A549 (cell line): Measurements from ENCODE around the gene KIAA1191.

Experiments used
- GATA3 ChIP-seq: IDR thresholded peaks from 2 replicates; pipeline ENCODE4 v1.6.1; 2012; ENCODE audit warnings: borderline replicate concordance
- JUN ChIP-seq, 2 experiments: fragments of >200 bp; sonication (Bioruptor Twin); formaldehyde crosslinking; IDR thresholded peaks; 2 replicates in 1 of 2; 3 replicates in 1 of 2; pipeline ENCODE4 v1.6.1; 2016 to 2017
- KDM5A ChIP-seq: fragments of 200-600 bp; sonication (generic); IDR thresholded peaks from 2 replicates; pipeline ENCODE4 v1.6.1; 2016; ENCODE audit warnings: antibody characterized with exemption, mild to moderate bottlenecking
- RARB ChIP-seq: fragments of 250-450 bp; sonication (Bioruptor Pico); IDR thresholded peaks from 2 replicates; pipeline ENCODE4 v1.8.0; 2021; ENCODE audit warnings: mild to moderate bottlenecking, moderate library complexity
- TF ChIP-seq, protein P1 (sequence below): fragments of 150-350 bp; IDR thresholded peaks from 2 replicates; pipeline ENCODE4 v1.6.1; 2014; ENCODE audit warnings: low read depth, mild to moderate bottlenecking, low read length
- TF ChIP-seq, protein P2 (sequence below): fragments of >200 bp; sonication (Bioruptor Twin); formaldehyde crosslinking; IDR thresholded peaks from 3 replicates; pipeline ENCODE4 v1.5.1; 2016
- TF ChIP-seq, protein P3 (sequence below): fragments of 450-650 bp; IDR thresholded peaks from 2 replicates; pipeline ENCODE4 v1.6.1; 2014; ENCODE audit warnings: antibody characterized with exemption
- TF ChIP-seq, protein P4 (sequence below): fragments of 200-600 bp; sonication (generic); IDR thresholded peaks from 2 replicates; pipeline ENCODE4 v1.6.1; 2016; ENCODE audit warnings: antibody characterized with exemption, mild to moderate bottlenecking, moderate library complexity

DNA sequence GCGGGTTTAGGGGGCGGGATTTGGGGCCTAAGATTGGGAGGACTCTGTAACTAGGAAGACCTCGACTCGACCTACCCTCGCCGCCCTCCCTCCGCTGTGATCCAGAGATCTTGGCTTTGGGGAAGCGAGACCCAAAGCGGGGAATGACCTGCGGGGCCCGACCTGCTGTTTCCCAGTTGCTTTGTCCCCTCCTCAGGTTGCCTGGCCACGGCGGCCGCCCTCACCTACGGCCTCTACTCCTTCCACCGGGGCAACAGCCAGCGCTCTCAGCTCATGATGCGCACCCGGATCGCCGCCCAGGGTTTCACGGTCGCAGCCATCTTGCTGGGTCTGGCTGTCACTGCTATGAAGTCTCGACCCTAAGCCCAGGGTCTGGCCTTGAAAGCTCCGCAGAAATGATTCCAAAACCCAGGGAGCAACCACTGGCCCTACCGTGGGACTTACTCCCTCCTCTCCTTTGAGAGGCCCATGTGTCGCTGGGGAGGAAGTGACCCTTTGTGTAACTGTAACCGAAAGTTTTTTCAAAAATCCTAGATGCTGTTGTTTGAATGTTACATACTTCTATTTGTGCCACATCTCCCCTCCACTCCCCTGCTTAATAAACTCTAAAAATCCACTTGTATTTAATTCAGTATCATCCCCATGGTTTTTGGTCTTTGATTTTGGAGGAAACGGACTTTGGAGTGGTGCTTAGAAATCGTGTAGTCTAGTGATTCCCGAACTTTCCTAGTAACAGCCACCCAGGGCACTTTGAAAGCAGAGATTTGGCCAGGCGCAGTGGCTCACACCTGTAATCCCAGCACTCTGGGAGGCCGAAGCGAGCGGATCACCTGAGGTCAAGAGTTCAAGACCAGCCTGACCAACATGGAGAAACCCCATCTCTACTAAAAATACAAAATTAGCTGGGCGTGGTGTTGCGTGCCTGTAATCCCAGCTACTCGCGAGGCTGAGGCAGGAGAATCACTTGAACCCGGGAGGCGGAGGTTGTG, 27.9 kb upstream of the KIAA1191 start:
- TF ChIP-seq KDM5A (no peak), GATA3 (no peak), JUN (IDR thresholded peaks at IDR 0.05) (peak in 1 of 2 experiments; percentile 16; a peak in 3 of 5 replicates), RARB (CRISPR knock-in tag) (no peak)
- TF ChIP-seq, protein P1, sequence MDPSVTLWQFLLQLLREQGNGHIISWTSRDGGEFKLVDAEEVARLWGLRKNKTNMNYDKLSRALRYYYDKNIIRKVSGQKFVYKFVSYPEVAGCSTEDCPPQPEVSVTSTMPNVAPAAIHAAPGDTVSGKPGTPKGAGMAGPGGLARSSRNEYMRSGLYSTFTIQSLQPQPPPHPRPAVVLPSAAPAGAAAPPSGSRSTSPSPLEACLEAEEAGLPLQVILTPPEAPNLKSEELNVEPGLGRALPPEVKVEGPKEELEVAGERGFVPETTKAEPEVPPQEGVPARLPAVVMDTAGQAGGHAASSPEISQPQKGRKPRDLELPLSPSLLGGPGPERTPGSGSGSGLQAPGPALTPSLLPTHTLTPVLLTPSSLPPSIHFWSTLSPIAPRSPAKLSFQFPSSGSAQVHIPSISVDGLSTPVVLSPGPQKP, result no peak
- TF ChIP-seq, protein P2, sequence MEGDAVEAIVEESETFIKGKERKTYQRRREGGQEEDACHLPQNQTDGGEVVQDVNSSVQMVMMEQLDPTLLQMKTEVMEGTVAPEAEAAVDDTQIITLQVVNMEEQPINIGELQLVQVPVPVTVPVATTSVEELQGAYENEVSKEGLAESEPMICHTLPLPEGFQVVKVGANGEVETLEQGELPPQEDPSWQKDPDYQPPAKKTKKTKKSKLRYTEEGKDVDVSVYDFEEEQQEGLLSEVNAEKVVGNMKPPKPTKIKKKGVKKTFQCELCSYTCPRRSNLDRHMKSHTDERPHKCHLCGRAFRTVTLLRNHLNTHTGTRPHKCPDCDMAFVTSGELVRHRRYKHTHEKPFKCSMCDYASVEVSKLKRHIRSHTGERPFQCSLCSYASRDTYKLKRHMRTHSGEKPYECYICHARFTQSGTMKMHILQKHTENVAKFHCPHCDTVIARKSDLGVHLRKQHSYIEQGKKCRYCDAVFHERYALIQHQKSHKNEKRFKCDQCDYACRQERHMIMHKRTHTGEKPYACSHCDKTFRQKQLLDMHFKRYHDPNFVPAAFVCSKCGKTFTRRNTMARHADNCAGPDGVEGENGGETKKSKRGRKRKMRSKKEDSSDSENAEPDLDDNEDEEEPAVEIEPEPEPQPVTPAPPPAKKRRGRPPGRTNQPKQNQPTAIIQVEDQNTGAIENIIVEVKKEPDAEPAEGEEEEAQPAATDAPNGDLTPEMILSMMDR, result no peak
- TF ChIP-seq, protein P3, sequence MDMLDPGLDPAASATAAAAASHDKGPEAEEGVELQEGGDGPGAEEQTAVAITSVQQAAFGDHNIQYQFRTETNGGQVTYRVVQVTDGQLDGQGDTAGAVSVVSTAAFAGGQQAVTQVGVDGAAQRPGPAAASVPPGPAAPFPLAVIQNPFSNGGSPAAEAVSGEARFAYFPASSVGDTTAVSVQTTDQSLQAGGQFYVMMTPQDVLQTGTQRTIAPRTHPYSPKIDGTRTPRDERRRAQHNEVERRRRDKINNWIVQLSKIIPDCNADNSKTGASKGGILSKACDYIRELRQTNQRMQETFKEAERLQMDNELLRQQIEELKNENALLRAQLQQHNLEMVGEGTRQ, result no peak
- TF ChIP-seq, protein P4, sequence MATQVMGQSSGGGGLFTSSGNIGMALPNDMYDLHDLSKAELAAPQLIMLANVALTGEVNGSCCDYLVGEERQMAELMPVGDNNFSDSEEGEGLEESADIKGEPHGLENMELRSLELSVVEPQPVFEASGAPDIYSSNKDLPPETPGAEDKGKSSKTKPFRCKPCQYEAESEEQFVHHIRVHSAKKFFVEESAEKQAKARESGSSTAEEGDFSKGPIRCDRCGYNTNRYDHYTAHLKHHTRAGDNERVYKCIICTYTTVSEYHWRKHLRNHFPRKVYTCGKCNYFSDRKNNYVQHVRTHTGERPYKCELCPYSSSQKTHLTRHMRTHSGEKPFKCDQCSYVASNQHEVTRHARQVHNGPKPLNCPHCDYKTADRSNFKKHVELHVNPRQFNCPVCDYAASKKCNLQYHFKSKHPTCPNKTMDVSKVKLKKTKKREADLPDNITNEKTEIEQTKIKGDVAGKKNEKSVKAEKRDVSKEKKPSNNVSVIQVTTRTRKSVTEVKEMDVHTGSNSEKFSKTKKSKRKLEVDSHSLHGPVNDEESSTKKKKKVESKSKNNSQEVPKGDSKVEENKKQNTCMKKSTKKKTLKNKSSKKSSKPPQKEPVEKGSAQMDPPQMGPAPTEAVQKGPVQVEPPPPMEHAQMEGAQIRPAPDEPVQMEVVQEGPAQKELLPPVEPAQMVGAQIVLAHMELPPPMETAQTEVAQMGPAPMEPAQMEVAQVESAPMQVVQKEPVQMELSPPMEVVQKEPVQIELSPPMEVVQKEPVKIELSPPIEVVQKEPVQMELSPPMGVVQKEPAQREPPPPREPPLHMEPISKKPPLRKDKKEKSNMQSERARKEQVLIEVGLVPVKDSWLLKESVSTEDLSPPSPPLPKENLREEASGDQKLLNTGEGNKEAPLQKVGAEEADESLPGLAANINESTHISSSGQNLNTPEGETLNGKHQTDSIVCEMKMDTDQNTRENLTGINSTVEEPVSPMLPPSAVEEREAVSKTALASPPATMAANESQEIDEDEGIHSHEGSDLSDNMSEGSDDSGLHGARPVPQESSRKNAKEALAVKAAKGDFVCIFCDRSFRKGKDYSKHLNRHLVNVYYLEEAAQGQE, result no peak; the same call in 1 of the 2 replicates
